HEK293 (cell line): ENCODE data around the gene CCDC85C.
A peak's percentile ranks its signal among the peaks of the same experiment; 100 is the strongest.

Source experiments
- ATF2 ChIP-seq: fragments of 450-650 bp; formaldehyde crosslinking; IDR thresholded peaks from 2 replicates; pipeline ENCODE4 v1.5.1; 2016; ENCODE audit warnings: missing biosample characterization, missing genetic modification characterization, low read depth
- BCL11B ChIP-seq: fragments of 450-650 bp; formaldehyde crosslinking; IDR thresholded peaks from 2 replicates; pipeline ENCODE4 v1.5.1; 2016; ENCODE audit warnings: low read depth, missing biosample characterization, missing genetic modification characterization
- GLIS1 ChIP-seq: fragments of 450-650 bp; formaldehyde crosslinking; IDR thresholded peaks from 2 replicates; pipeline ENCODE4 v1.5.1; 2016; ENCODE audit warnings: missing biosample characterization, missing genetic modification characterization
- GLIS2 ChIP-seq: fragments of 450-650 bp; formaldehyde crosslinking; IDR thresholded peaks from 2 replicates; pipeline ENCODE4 v1.5.1; 2016; ENCODE audit warnings: missing biosample characterization, missing genetic modification characterization
- IKZF3 ChIP-seq: fragments of 450-650 bp; IDR thresholded peaks from 2 replicates; pipeline ENCODE4 v1.5.0; 2018; ENCODE audit warnings: missing biosample characterization, mild to moderate bottlenecking, missing genetic modification characterization, moderate library complexity
- KLF10 ChIP-seq: fragments of 450-650 bp; IDR thresholded peaks from 2 replicates; pipeline ENCODE4 v1.5.1; 2018; ENCODE audit warnings: missing biosample characterization, mild to moderate bottlenecking, missing genetic modification characterization
- RBAK ChIP-seq: fragments of 450-650 bp; formaldehyde crosslinking; IDR thresholded peaks from 2 replicates; pipeline ENCODE4 v1.5.1; 2016; ENCODE audit warnings: missing biosample characterization, missing genetic modification characterization
- REPIN1 ChIP-seq: fragments of 450-650 bp; formaldehyde crosslinking; IDR thresholded peaks from 2 replicates; pipeline ENCODE4 v1.5.1; 2017; ENCODE audit warnings: missing biosample characterization, missing genetic modification characterization, low read depth
- SCRT2 ChIP-seq: fragments of 450-650 bp; formaldehyde crosslinking; IDR thresholded peaks from 2 replicates; pipeline ENCODE4 v1.5.1; 2016; ENCODE audit warnings: missing biosample characterization, missing genetic modification characterization
- YY2 ChIP-seq: fragments of 450-650 bp; formaldehyde crosslinking; IDR thresholded peaks from 2 replicates; pipeline ENCODE4 v1.5.1; 2016; ENCODE audit warnings: missing biosample characterization, missing genetic modification characterization
- ZBTB11 ChIP-seq: fragments of 450-650 bp; formaldehyde crosslinking; conservative IDR thresholded peaks from 2 replicates; pipeline ENCODE4 v1.5.1; 2016; ENCODE audit warnings: low read depth, missing biosample characterization, missing genetic modification characterization
- ZBTB20 ChIP-seq: fragments of 450-650 bp; formaldehyde crosslinking; IDR thresholded peaks from 2 replicates; pipeline ENCODE4 v1.5.1; 2016; ENCODE audit warnings: missing biosample characterization, missing genetic modification characterization
- ZBTB8A ChIP-seq: fragments of 450-650 bp; formaldehyde crosslinking; IDR thresholded peaks from 2 replicates; pipeline ENCODE4 v1.5.1; 2016; ENCODE audit warnings: missing biosample characterization, missing genetic modification characterization
- ZFP3 ChIP-seq: fragments of 450-650 bp; formaldehyde crosslinking; IDR thresholded peaks from 2 replicates; pipeline ENCODE4 v1.5.1; 2016; ENCODE audit warnings: low read depth, missing biosample characterization, missing genetic modification characterization
- ZNF132 ChIP-seq: fragments of 450-650 bp; formaldehyde crosslinking; IDR thresholded peaks from 2 replicates; pipeline ENCODE4 v1.5.1; 2017; ENCODE audit warnings: missing biosample characterization, missing genetic modification characterization, borderline replicate concordance
- ZNF146 ChIP-seq: fragments of 450-650 bp; formaldehyde crosslinking; IDR thresholded peaks from 2 replicates; pipeline ENCODE4 v1.5.1; 2016; ENCODE audit warnings: missing biosample characterization, missing genetic modification characterization
- ZNF155 ChIP-seq: fragments of 450-650 bp; formaldehyde crosslinking; IDR thresholded peaks from 2 replicates; pipeline ENCODE4 v1.5.1; 2016; ENCODE audit warnings: missing biosample characterization, missing genetic modification characterization
- ZNF157 ChIP-seq: fragments of 450-650 bp; formaldehyde crosslinking; IDR thresholded peaks from 2 replicates; pipeline ENCODE4 v1.5.1; 2016; ENCODE audit warnings: missing biosample characterization, missing genetic modification characterization
- ZNF202 ChIP-seq: fragments of 450-650 bp; formaldehyde crosslinking; IDR thresholded peaks from 2 replicates; pipeline ENCODE4 v1.5.1; 2016; ENCODE audit warnings: missing biosample characterization, missing genetic modification characterization, borderline replicate concordance
- ZNF214 ChIP-seq: fragments of 450-650 bp; formaldehyde crosslinking; IDR thresholded peaks from 2 replicates; pipeline ENCODE4 v1.5.1; 2017; ENCODE audit warnings: missing biosample characterization, mild to moderate bottlenecking, missing genetic modification characterization, borderline replicate concordance
- ZNF324 ChIP-seq: fragments of 450-650 bp; formaldehyde crosslinking; IDR thresholded peaks from 2 replicates; pipeline ENCODE4 v1.5.1; 2016; ENCODE audit warnings: missing biosample characterization, missing genetic modification characterization
- ZNF341 ChIP-seq: fragments of 450-650 bp; formaldehyde crosslinking; IDR thresholded peaks from 2 replicates; pipeline ENCODE4; 2016; ENCODE audit warnings: low read depth, missing biosample characterization, missing genetic modification characterization
- ZNF394 ChIP-seq: fragments of 450-650 bp; formaldehyde crosslinking; IDR thresholded peaks from 2 replicates; pipeline ENCODE4 v1.5.1; 2016; ENCODE audit warnings: missing biosample characterization, missing genetic modification characterization, mild to moderate bottlenecking, moderate library complexity, borderline replicate concordance
- ZNF416 ChIP-seq: fragments of 450-650 bp; formaldehyde crosslinking; IDR thresholded peaks from 2 replicates; pipeline ENCODE4 v1.5.1; 2016; ENCODE audit warnings: missing biosample characterization, missing genetic modification characterization
- ZNF473 ChIP-seq: fragments of 450-650 bp; formaldehyde crosslinking; IDR thresholded peaks from 2 replicates; pipeline ENCODE4 v1.5.1; 2017; ENCODE audit warnings: missing biosample characterization, missing genetic modification characterization
- ZNF488 ChIP-seq: fragments of 450-650 bp; formaldehyde crosslinking; IDR thresholded peaks from 2 replicates; pipeline ENCODE4 v1.5.1; 2016; ENCODE audit warnings: missing biosample characterization, missing genetic modification characterization
- ZNF549 ChIP-seq: fragments of 450-650 bp; IDR thresholded peaks from 2 replicates; pipeline ENCODE4 v1.5.1; 2018; ENCODE audit warnings: missing biosample characterization, missing genetic modification characterization, mild to moderate bottlenecking, inconsistent platforms, moderate library complexity
- ZNF629 ChIP-seq: fragments of 450-650 bp; formaldehyde crosslinking; IDR thresholded peaks from 2 replicates; pipeline ENCODE4 v1.5.1; 2017; ENCODE audit warnings: missing biosample characterization, missing genetic modification characterization
- ZNF660 ChIP-seq: fragments of 450-650 bp; IDR thresholded peaks from 2 replicates; pipeline ENCODE4 v1.5.1; 2018; ENCODE audit warnings: missing biosample characterization, mild to moderate bottlenecking, missing genetic modification characterization
- ZNF843 ChIP-seq: fragments of 450-650 bp; formaldehyde crosslinking; IDR thresholded peaks from 2 replicates; pipeline ENCODE4 v1.5.1; 2016; ENCODE audit warnings: missing biosample characterization, missing genetic modification characterization
- TF ChIP-seq, protein P1 (sequence below): fragments of 450-650 bp; formaldehyde crosslinking; IDR thresholded peaks from 2 replicates; pipeline ENCODE4 v1.5.1; 2016; ENCODE audit warnings: missing biosample characterization, missing genetic modification characterization, borderline replicate concordance

CCDC85C gene

GRCh38 chr14:99568567-99569560, 35.1 kb downstream of the CCDC85C start (continued):
- TF ChIP-seq ZNF202 (tag by site-specific recombination) (no peak), ZNF660 (tag by site-specific recombination) (no peak; the same call in none of the 2 replicates), GLIS1 (tag by site-specific recombination) (peak; percentile 35), REPIN1 (tag by site-specific recombination) (no peak), ZNF324 (tag by site-specific recombination) (no peak), ZNF549 (no peak), SCRT2 (tag by site-specific recombination) (no peak), ZNF146 (tag by site-specific recombination) (no peak), IKZF3 (tag by site-specific recombination) (no peak), ZBTB20 (tag by site-specific recombination) (no peak), ZNF488 (tag by site-specific recombination) (no peak), BCL11B (tag by site-specific recombination) (no peak), ZBTB11 (no peak), ZNF394 (tag by site-specific recombination) (peak; percentile 81), ATF2 (no peak), GLIS2 (peak; percentile 24; the same call in 1 of the 2 replicates), KLF10 (tag by site-specific recombination) (no peak), ZNF341 (tag by site-specific recombination) (no peak), ZBTB8A (tag by site-specific recombination) (peak; percentile 88), ZNF473 (tag by site-specific recombination) (no peak), ZNF416 (tag by site-specific recombination) (no peak), ZNF155 (no peak), ZNF157 (tag by site-specific recombination) (no peak), ZNF214 (tag by site-specific recombination) (no peak), RBAK (tag by site-specific recombination) (no peak), ZFP3 (no peak), ZNF132 (no peak), ZNF843 (tag by site-specific recombination) (no peak), ZNF629 (tag by site-specific recombination) (no peak), YY2 (tag by site-specific recombination) (no peak)
- TF ChIP-seq, protein P1, sequence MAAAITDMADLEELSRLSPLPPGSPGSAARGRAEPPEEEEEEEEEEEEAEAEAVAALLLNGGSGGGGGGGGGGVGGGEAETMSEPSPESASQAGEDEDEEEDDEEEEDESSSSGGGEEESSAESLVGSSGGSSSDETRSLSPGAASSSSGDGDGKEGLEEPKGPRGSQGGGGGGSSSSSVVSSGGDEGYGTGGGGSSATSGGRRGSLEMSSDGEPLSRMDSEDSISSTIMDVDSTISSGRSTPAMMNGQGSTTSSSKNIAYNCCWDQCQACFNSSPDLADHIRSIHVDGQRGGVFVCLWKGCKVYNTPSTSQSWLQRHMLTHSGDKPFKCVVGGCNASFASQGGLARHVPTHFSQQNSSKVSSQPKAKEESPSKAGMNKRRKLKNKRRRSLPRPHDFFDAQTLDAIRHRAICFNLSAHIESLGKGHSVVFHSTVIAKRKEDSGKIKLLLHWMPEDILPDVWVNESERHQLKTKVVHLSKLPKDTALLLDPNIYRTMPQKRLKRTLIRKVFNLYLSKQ (tag by site-specific recombination), result no peak
